Measurements from ENCODE around the gene RABGAP1L. TPM values are rescaled to one million over a fixed set of nuclear protein-coding genes. Genes with fewer than 3 reads are reported as not detected.
A peak's percentile ranks its signal among the peaks of the same experiment; 100 is the strongest.
"Not testable (repeated sequence)": the region's sequence is repeated elsewhere in the genome, so short reads cannot be mapped to it uniquely, and the experiment has no call there.

RABGAP1L gene
- total RNA-seq, 1 experiment from 2014 or later, result 31.2 TPM

DNA sequence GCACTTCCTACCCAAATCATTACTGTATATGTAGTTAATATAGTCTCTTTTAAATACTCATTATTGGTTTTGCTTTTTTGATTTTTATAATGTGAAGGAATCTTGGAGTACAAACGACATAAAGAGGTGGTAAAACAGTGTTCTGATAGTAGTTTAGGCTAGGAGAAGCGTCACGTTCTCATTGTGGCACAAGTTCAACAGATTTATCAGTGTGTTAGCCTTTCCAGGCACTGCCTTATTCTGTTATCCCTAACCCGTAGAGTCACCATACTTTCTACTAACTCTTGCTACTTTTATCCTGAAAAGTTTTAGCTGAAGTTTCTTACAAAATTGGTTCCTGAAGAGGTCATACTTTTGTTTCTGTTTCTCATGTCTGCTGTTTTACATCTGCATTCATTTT lies 665.8 kb downstream of the RABGAP1L start:
- in situ Hi-C loops (cut with HindIII; ENCODE audit: low pct_unique_long_range_greater_than_20kb, low sequenced_read_pairs), result no loop called here
- no peak for DNase-seq (ENCODE audit: low read depth, low spot score)

DNA sequence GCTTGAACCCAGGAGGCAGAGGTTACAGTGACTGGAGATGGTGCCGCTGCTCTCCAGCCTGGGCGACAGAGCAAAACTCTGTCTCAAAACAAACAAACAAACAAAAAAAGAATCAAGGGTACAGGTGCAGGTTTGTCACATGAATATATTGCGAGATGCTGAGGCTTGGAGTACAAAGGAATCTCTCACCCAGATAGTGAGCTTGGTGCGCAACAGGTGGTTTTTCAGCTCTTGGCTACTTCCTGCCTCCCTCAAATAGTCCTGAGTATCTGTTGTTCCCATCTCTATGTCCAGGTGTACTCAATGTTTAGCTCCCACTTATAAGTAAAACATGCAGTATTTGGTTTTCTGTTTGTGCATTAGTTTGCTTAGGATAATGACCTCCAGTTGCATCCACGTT lies 666.5 kb downstream of the RABGAP1L start:
- no peak for DNase-seq (ENCODE audit: low read depth, low spot score)
- in situ Hi-C loops (cut with HindIII; ENCODE audit: low pct_unique_long_range_greater_than_20kb, low sequenced_read_pairs), result no loop called here

DNA sequence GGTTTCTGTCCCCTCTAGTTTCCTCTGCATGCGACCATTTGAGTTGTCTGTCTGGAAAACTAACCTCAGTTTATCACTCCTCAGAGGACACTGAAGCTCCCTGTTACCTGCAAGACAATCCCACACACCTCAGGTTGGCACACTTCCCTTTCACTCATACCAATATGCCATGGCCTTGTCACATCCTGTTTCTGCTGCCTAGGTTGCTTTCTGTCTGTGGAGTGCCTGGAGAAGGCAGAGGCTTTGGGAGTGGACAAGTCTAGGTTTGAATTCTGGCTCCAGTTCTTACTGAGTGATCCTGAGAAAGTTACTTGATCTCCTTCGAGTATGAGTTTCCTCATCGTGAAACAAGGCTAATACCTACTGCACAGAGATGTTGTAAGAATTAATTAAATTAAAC lies 668.9 kb downstream of the RABGAP1L start:
- no peak for DNase-seq (ENCODE audit: low read depth, low spot score)
- in situ Hi-C loops (cut with HindIII; ENCODE audit: low pct_unique_long_range_greater_than_20kb, low sequenced_read_pairs), result no loop called here

DNA sequence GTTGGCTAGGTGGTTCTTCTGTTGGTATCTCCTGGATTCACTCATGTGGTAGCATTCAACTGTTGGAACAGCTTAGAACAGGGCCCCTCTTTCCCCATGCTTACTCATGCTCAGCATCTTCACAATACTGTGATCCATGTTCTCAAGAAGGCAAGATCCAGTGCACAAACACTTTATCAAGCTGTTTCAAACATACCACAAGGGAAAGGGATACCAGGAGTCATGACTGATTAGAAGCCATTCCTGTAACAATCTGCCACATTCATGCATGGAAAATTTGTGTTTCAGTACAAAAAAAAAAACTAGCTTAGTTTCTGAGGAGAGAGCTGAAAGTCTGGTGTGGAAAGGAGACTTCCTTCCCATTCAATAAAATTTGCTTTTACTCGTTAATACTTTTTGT lies 670.7 kb downstream of the RABGAP1L start:
- in situ Hi-C loops (cut with HindIII; ENCODE audit: low pct_unique_long_range_greater_than_20kb, low sequenced_read_pairs), result no loop called here
- DNase-seq (ENCODE audit: low read depth, low spot score), result no peak

DNA sequence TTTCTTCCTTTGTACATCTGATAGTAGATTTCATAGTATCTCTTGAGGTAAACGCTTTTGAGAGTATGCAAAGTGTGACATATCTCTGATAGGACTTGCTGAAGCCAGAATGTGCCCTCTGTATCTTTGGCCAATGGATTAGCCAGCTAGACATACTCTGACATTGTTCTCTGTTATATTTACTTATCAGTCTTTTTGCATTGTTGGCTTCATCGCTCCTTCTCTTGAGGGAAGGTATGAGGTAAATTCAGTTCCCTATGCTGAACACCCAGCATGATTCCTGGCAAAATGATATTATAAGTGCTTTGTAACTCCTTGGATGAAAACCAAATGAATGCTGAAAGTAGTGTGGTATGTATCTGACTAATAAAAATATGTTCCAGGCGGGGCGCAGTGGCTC lies 677.2 kb downstream of the RABGAP1L start:
- no peak for DNase-seq (ENCODE audit: low read depth, low spot score)
- in situ Hi-C loops (cut with HindIII; ENCODE audit: low pct_unique_long_range_greater_than_20kb, low sequenced_read_pairs), result no loop called here

DNA sequence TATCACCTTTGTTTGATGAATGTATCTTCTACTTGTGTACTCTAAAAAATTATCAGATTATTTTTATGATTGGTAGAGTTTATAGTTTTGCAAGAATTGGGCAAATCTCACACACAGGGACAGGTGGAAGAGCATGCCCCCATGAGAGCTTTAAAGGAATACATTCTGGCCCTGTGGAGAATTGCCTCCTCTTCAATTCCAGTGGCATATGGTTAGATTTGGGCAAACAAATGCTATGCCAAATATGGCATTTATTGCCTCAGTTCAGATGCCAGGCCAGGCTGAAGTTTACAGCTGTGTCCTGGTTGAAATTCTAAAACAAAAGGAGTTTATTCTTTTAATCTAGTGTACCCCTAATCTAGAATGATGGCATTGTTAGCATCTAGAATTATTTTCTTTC lies 678.1 kb downstream of the RABGAP1L start:
- DNase-seq (ENCODE audit: low read depth, low spot score), result no peak
- in situ Hi-C loops (cut with HindIII; ENCODE audit: low pct_unique_long_range_greater_than_20kb, low sequenced_read_pairs), result no loop called here

DNA sequence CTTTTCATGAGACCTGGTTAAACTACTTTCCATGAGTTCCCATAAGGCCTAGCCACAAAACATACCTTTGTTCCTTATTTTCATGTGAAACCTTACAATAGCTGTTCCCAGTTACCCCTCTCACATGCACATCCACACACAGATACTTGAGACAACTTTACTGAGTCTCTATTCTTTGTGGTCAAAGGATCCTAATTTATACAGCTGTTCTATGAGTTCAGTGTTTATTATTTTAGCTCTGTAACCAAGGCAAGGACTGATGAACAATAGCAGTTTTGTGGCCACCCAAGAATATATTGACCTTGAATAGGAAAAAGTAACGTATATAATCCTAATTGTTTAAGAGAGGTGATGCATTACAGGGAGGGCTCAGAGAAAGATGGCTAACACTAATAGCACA lies 679.9 kb downstream of the RABGAP1L start:
- DNase-seq (ENCODE audit: low read depth, low spot score), result peak; percentile 79
- in situ Hi-C loops (cut with HindIII; ENCODE audit: low pct_unique_long_range_greater_than_20kb, low sequenced_read_pairs), result no loop called here

DNA sequence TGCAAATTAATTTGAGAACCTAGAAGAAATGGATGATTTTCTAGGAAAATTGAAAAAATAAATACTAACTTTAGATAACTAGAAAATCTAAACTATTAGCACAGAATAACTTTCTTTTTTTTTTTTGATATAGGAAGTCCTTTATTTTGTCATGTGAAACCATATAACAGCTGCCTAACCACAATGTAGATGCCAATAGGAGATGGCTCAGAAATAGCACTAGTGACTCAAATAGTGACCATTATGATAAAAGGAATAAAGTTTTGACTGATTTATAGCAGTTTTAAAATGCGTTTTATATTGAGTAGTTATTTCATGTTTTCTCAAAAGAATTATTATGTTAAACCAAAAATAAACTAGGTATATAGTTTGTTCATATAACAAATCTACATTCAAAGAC lies 682.4 kb downstream of the RABGAP1L start:
- in situ Hi-C loops (cut with HindIII; ENCODE audit: low pct_unique_long_range_greater_than_20kb, low sequenced_read_pairs), result no loop called here
- DNase-seq (ENCODE audit: low read depth, low spot score), result peak; percentile 49

DNA sequence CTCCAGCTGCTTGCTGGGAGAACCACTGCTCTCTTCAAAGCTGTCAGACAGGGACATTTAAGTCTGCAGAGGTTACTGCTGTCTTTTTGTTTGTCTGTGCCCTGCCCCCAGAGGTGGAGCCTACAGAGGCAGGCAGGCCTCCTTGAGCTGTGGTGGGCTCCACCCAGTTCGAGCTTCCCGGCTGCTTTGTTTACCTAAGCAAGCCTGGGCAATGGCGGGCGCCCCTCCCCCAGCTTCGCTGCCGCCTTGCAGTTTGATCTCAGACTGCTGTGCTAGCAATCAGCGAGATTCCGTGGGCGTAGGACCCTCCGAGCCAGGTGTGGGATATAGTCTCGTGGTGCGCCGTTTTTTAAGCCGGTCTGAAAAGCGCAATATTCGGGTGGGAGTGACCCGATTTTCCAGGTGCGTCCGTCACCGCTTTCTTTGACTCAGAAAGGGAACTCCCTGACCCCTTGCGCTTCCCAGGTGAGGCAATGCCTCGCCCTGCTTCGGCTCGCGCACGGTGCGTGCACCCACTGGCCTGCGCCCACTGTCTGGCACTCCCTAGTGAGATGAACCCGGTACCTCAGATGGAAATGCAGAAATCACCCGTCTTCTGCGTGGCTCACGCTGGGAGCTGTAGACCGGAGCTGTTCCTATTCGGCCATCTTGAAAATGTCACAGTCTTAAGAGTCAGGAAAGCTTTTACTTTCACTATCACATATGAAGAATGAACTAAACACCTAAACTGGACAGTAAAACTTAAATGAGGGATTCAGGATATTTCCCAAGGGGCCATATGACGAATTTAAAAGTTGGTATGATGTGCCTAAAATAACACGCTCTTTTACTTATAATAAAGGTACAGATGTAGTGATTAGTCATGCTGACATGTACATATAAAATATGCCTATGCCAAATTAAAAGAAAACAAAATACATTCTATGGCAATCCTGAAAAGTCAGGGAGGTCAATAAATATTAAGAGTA lies 689.6 kb downstream of the RABGAP1L start:
- DNase-seq (ENCODE audit: low read depth, low spot score); in situ Hi-C loops (cut with HindIII; ENCODE audit: low pct_unique_long_range_greater_than_20kb, low sequenced_read_pairs): not testable (repeated sequence)

DNA sequence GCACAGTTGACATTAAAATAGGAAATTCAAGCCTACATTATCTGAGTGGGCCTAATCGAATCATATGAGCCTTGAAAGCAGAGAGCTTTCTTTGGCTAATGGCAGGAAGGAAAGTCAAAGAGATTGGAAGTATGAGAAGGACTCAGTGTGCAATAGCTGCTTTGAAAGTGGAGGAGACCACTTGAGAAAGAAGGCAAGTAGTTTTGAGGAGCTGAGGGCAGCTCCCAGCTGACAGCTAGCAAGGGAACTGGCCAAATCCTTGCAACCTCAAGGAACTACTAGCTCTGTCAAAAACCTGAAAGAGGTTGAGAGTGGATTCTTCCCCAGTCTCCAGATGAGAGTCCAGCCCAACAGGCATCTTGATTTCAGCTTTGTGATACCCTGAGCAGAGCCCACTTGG lies 691.4 kb downstream of the RABGAP1L start:
- no peak for DNase-seq (ENCODE audit: low read depth, low spot score)
- in situ Hi-C loops (cut with HindIII; ENCODE audit: low pct_unique_long_range_greater_than_20kb, low sequenced_read_pairs), result no loop called here

DNA sequence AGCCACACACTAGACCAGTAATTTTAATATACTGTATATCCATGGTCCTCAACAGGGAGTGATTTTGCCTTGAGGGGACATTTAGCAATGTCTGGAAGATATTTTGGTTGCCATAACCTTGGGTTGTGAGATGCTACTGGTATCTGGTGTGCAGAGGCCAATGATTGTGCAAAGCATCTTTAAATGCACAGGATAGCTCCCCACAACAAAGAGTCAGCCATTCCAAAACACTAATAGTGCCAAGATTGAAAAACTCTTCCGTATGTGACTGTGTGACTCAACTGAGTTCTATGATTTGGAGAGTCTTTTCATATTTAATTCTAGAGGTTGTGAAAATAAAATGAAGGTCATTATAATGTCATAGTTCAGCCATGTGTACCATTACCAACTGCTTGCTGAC lies 699.0 kb downstream of the RABGAP1L start:
- in situ Hi-C loops (cut with HindIII; ENCODE audit: low pct_unique_long_range_greater_than_20kb, low sequenced_read_pairs), result no loop called here
- no peak for DNase-seq (ENCODE audit: low read depth, low spot score)

DNA sequence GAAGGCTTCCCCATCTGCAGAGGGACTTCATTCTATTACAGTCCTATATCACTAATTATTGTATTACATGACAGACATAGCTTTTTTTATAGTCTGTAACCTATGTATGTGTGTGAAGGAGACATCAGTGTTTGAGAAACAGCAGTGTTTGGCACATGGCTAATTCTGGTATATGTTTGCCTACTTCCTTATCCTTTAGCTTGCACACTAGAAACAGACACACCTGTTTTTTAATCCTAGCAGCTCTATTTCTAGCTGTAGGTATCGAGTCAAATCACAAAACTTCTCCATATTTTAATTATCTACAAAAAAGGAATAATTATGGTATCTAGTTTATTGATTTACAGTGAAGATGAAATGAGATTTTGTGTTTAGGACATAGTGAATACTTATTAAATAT lies 711.0 kb downstream of the RABGAP1L start:
- no peak for DNase-seq (ENCODE audit: low read depth, low spot score)
- in situ Hi-C loops (cut with HindIII; ENCODE audit: low pct_unique_long_range_greater_than_20kb, low sequenced_read_pairs), result no loop called here

DNA sequence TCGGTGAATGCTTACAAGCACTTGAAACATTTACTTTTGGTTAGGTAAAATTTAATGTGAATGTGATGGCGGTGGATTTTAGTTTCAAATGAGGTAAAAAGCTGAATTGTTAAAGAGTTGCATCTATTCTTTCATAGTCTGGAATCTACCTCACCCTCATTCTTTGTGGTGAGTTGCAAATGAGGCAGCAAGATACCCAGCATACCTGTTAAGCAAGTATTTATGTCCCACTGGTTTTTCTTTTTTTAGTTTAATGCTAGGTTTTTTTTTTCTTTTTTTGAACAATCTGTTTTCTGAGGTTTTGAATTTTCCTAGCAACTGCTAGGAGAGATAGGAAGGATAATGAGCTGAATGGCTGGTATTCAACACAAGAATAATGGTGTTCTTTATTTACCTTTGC lies 712.6 kb downstream of the RABGAP1L start:
- DNase-seq (ENCODE audit: low read depth, low spot score), result no peak
- in situ Hi-C loops (cut with HindIII; ENCODE audit: low pct_unique_long_range_greater_than_20kb, low sequenced_read_pairs), result no loop called here

DNA sequence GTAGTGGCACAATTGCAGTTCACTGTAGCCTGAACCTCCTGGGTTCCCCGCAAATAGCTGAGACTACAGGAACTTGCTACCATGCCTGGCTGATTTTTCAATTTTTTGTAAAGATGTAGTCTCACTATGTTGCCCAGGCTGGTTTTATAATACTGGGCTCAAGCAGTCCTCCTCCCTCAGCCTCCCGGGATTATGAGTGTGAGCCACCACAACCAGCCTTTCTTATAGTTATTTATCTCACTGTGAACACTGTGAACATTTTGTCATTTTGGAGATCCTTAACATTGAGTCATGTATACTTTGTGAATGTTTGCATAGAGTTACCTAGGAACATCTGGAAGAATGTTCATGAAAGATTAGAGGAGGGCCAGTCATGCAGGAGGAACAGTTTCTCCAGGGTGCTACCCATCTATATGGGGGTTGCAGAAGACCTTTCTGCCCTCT lies 713.3 kb downstream of the RABGAP1L start:
- DNase-seq (ENCODE audit: low read depth, low spot score), result no peak
- in situ Hi-C loops (cut with HindIII; ENCODE audit: low pct_unique_long_range_greater_than_20kb, low sequenced_read_pairs), result no loop called here

DNA sequence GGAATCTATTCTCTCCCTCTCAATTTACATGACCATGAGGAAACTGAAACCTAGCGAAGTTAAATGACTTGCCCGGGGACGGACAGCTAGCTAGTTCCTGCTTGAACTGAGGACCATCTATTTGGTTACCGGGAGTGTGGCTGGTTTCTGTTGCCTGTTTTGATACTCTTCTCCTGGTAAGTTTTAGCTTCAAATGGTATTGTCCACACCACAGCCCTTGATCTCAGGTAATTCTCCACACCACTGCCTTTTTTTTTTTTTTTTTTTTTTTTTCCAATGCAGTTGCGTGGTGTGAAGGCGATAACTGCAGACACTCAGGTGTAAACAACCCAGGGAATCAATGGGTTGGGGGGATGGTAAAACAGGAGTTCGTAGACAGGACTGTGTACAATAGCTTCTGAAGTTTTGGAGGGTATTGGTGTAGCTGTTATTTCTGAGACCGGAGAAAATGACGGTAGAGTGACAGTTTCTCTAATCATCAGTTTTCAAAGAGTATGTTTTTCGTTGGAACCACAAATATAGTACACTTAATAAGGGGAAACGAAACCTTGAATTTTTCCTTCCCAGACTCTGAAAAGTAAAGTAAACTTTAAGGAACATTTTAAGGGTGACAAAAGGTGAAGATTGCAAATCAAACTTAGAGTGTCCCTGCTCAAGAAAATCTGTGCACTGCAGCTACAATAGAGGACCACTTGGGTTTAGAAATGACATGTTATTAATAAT lies 715.2 kb downstream of the RABGAP1L start:
- no peak for DNase-seq (ENCODE audit: low read depth, low spot score)
- in situ Hi-C loops (cut with HindIII; ENCODE audit: low pct_unique_long_range_greater_than_20kb, low sequenced_read_pairs), result no loop called here

DNA sequence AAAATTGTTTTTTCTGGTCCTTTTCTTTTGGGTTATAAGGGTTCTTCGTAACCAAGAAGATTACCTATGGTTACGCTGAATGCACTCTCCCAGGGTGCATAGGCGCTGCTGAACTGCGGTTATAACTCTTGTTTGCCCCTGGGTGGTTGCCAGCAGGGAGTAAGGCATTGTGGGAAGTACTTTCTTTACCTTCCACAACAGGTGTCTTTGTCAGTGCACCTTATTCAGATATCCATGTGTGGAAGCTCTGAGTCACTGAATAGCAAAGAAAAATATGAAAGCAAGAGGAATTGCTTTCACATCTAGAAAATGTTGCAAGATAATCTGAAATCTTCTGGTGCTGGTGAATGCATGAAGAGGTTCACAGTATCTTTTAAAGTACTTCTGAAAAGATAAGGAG lies 716.0 kb downstream of the RABGAP1L start:
- in situ Hi-C loops (cut with HindIII; ENCODE audit: low pct_unique_long_range_greater_than_20kb, low sequenced_read_pairs), result no loop called here
- no peak for DNase-seq (ENCODE audit: low read depth, low spot score)

DNA sequence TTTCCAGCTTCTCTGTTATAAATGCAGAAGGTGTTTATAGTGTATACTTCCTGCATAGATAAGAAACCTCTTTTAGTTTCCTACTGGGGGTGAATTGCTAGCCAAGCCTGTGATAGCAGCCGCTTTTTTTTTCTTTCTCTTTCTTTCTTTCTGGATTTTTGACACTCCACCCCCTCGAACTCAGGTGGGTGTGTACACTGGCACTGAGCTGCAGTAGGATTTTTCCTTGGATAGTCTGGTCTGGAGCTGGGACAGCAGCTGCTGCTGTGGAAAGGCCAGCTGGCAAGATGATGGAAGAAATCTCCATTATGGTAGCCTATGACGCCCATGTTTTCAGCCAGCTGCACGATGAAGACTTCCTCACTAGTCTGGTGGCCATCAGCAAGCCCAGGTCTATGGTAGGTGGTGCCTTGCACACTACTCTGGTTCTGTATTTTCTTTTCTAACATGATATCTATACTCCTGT lies 717.9 kb downstream of the RABGAP1L start:
- in situ Hi-C loops (cut with HindIII; ENCODE audit: low pct_unique_long_range_greater_than_20kb, low sequenced_read_pairs), result no loop called here
- no peak for DNase-seq (ENCODE audit: low read depth, low spot score)

DNA sequence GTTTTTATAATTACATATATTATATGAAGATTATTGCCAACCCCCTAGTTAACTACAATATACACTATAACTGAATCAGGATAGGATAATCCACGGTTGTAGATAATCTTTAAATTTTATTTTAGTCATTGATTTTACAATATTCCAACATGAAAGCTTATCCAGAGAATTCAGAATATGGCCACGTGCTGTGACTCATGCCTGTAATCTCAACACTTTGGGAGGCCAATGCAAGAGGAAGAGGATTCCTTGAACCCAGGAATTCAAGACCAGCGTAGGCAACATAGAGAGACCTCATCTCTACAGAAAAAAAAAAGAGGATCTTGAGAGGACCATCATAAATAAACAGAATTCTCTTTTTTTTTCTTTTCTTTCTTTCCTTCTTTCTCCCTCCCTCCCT lies 720.9 kb downstream of the RABGAP1L start:
- DNase-seq (ENCODE audit: low read depth, low spot score), result no peak
- in situ Hi-C loops (cut with HindIII; ENCODE audit: low pct_unique_long_range_greater_than_20kb, low sequenced_read_pairs), result no loop called here

DNA sequence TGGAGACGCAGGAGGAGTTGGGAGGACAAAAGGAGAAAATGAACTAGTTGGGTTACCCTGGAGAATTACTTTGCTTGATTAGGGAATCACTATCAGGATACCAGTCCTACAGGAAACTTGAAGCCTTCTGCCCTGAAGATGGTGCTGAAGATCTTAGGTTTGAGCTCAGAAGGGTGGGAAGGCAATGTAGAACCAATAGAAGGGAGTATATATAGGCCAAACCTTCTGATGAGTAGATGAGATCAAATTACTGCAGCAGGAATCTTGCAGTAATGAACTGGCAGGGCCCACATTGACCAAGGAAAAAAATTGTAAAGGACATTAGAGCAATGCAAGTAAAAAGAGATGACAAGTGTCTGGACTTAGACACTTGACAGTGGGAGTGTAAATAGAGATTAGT lies 724.1 kb downstream of the RABGAP1L start:
- in situ Hi-C loops (cut with HindIII; ENCODE audit: low pct_unique_long_range_greater_than_20kb, low sequenced_read_pairs), result no loop called here
- peak; percentile 73 for DNase-seq (ENCODE audit: low read depth, low spot score)
